CD4-positive, alpha-beta T cell treated with Interleukin-15 for 1 hour (primary cell): ENCODE results near the gene RNASE11.
"Not testable (repeated sequence)": the region's sequence is repeated elsewhere in the genome, so short reads cannot be mapped to it uniquely, and the experiment has no call there.

Source experiments
- DNase-seq: peaks from one replicate; pipeline ENCODE4 v3.0.0-alpha.2; 2020

The RNASE11 gene

DNA sequence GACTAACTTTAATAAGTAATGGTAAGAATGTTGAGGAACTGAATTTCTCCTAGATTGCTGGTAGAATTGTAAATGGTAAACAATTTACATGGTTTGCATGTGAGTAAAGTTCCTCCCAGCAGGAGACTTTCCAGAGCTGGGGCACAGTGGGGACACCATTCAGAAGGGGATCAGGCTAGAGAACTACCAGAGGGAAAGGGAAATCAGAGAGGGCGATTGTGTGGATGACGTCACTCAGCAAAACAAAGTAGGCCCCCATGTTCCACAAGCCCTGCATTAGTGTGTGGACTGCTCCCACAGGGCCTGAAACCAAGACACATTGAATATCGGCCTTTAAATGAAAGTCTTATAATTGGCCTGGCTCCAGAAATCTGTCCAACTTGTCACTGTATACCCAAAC, 9.5 kb downstream of the RNASE11 start:
- DNase-seq, result no peak

DNA sequence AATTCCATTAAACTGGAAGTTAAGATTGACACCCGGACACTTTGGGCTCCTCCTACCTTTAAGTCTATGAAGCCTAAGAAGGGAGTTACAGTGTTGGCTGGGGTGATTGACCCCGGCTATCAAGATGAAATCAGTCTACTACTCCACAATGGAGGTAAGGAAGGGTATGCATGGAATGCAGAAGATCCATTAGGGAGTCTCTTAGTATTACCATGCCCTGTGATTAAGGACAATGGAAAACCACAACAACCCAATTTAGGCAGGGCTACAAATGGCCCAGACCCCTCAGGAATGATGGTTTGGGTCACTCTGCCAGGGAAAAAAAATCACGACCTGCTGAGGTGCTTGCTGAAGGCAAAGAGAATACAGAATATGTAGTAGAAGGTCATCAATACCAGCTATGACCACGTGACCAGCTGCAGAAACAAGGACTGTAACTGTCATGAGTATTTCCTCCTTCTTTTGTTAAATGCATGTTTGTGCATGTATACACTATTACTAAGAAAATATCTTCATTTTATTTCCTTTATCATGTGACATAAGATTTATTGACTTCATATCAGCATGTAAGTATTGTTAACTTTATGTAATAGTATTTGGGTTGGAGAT, 15.3 kb downstream of the RNASE11 start:
- not testable (repeated sequence) for DNase-seq

DNA sequence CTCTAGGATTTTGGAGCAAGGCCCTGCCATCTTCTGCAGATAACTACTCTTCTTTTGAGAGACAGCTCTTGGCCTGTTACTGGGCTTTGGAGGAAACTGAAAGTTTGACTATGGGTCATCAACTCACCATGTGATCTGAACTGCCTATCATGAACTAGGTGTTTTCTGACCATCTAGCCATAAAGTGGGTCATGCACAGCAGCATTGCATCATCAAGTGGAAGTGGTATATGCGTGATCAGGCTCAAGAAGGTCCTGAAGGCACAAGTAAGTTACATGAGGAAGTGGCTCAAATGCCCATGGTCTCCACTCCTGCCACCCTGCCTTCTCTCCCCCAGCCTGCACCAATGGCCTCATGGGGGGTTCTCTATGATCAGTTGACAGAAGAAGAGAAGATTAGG, 17.1 kb downstream of the RNASE11 start:
- DNase-seq, result not testable (repeated sequence)

DNA sequence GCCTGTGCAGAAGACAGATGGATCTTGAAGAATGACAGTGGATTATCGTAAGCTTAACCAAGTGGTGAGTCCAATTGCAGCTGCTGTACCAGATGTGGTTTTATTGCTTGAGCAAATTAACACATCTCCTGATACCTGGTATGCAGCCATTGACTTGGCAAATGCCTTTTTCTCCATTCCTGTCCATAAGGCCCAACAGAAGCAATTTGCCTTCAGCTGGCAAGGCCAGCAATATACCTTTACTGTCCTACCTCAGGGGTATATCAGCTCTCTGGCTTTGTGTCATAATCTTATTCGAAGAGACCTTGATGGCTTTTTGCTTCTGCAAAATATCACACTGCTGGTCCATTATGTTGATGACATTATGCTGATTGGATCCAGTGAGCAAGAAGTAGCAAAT, 17.9 kb downstream of the RNASE11 start:
- DNase-seq, result not testable (repeated sequence)

DNA sequence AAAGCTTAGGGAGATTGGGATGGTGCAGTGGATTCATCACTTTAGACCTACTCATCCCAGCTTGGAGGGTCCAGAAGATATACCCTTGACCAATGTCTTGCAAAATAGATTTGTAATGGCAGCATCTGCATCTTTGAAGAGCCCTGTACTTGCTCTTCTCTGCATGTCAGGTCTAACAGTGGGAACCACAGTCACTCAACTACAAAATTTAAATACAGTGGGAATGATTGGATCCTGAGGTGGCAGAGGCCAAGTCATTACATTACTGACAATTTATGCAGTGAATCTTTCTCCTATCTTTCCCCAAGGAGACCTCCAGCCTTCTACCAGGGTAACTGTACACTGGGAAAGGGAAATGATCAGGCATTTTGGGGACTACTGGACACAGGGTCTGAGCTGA, 18.7 kb downstream of the RNASE11 start:
- no peak for DNase-seq

DNA sequence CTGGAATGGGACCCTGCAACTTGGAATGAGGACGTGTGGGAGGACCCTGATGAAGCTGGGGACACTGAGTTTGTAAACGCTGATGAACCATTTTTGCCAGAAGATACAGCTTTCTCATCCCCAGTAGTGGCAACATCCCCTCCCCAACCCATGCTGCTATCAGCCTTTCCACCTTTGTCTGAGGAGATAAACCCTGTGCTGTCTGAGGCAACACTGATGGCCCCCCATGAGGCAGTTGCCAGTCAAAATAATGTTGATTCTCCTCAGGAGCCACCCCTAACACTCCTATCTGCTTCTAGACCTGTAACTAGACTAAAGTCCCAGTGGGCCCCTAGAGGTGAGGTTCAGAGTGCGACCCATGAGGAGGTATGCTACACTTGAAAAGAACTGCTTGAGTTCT, 19.4 kb downstream of the RNASE11 start:
- DNase-seq, result no peak

DNA sequence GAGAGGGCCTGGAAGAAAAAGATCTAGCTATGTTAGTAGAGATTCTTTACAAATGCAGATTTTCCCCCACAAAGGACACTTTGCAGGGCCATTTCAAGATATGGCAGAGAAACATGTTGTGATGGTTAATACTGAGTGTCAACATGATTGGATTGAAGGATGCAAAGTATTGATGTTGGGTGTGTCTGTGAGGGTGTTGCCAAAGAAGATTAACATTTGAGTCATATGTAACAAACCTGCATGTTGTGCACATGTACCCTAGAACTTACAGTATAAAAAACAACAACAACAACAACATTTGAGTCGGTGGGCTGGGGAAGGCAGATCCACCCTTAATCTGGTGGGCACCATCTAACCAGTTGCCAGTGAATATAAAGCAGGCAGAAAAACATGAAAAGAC, 20.6 kb downstream of the RNASE11 start:
- not testable (repeated sequence) for DNase-seq

DNA sequence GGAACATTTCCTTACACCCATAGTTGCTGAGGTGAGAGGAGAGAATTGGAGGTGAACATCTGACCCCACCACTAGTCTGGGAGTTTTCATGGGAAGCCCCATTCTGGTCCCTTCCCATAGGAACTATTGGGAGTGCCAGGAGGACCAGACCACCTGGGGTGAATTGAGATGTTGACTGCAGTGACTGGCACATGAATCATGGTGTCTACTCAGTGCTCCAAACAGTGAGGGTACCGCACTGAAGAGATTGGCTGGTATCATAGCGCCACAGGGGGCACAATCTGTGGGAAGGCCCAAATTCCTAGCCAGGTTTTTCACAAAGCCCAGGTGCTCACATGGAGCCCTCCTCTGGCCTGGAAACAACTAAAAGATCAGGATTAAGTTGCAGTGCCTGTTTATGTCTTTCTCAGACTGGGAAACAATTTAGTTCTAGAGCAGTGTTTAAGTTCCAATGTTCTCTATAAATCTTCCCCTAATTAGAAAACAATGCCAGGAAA, 23.3 kb downstream of the RNASE11 start:
- DNase-seq, result no peak

DNA sequence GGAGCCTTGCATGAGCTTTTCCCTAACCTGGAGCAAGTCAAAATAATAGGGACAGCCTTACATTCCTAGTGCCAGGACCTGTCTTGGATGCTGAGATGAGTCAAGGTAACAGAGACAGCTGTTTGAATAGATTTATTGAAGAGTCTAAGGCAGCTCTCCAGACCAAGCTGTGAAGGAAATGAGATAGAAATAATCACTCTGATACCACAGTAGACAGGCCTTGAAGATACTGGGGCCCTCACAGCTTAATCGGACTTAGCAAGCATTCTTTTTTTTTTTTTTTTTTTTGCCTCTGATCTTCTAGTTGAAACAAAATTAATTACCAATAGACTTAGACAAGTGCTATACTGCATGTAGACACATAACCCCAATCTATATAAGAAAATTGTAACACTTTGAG, 23.8 kb downstream of the RNASE11 start:
- no peak for DNase-seq

DNA sequence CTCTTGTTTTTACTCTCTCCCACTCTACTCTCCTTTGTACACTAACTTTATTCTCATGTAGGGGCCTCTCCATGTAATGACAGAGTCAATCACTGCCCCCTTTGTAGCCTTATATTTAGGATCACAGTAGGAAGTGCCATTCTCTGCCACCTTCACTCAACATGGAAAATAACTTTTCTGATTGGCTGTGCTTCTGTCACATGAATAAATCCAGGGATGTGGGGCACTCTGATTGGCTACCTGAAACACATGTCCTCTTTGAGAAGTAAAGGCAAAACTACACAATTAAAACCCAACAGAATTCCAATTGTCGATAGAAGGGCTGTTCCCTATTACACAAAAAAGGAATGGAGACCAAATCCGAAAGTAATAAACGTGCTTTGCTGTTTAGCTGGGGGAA, 26.8 kb downstream of the RNASE11 start, which contains the start of gene RNASE9:
Gene RNASE9, minus strand, starts transcription at position 87 of the 400 bp plus-strand sequence.
- no peak for DNase-seq

DNA sequence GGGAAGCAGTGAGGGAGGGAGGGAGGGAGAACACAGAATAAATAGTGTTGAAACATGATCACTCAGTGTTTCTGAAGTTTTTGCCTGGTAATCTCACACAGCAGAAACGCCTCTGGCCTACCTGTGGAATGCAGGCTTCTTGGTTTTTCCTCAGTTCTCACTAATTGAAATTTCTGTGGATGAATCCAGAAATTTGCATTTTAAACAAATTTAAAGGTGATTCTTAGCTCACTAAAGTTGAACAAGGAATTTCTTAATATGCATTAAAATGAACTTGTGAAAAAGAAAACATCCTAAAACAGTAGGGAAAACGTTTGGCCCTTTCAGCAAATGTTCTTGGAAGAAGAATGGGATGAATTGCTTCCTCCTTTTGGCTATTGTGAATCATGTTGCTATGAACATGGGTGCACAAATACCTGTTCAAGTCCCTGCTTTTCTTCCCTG, 28.3 kb downstream of the RNASE11 start:
- DNase-seq, result no peak

DNA sequence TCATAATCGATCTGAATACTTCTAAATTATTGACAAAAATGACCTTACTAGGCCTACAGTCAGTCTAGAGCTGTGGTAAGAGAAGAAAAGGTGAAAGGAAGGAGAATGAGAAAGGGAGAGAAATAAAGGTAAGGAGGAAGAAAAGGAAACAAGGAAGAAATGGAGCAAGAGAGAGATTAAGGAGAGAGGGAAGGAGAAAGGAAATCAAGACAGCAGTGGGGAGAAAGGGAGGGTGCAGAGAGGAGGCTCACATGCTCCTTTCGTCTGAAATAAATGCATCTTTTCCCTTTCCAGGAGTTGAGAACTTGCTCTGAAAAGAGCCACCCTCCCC, 30.6 kb downstream of the RNASE11 start:
- no peak for DNase-seq

DNA sequence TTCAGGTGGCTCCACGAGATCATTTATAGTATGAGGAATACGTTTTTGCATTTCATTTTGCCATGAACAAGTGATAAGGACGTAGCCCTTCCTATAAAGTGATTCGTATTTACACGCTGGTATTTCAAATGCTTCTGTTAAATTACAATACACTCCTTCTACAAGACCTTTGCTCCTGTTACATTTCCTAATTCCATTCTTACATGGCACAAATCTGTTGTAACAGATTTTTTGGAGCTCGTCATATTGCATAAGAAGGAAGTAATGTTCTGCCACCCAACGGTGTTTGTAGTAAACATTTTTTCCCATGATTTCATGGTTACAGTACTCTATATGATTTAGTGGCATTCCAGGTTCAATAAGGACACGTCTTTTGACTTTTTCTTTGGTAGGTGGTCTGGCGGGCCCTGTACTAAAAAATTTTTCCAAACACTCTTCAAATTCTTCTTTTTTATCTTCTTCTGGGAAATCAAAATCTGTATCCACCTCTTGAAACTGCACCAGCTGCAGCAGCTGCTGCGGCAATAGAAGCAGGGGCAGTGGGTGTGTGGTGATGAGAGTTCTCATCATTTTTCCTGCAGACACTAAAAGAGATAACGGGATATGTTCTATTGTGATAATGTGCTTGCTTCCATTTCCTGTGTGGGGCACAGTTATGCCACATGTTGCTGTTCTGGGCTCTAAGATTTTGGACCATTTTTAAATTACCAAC, 31.1 kb downstream of the RNASE11 start:
- DNase-seq, result no peak

DNA sequence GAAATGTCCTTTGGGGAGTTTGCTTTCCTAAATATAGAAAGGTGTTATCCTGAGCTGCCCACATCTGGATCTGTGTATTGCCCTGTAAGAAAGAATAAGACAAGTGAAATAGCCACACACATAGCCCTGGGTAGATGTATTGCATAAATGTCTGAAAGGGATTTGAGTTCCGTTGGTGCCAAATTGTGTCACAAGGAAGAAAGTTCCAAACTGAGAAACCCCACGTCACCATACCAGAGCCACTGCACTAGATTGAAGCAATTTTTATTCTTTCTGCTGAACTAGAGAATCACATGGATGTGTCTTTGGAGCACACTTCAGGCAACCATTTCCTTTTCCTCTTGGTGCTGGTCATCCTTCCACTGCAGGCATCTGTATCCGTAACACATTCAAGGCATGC, 32.0 kb downstream of the RNASE11 start:
- DNase-seq, result no peak

DNA sequence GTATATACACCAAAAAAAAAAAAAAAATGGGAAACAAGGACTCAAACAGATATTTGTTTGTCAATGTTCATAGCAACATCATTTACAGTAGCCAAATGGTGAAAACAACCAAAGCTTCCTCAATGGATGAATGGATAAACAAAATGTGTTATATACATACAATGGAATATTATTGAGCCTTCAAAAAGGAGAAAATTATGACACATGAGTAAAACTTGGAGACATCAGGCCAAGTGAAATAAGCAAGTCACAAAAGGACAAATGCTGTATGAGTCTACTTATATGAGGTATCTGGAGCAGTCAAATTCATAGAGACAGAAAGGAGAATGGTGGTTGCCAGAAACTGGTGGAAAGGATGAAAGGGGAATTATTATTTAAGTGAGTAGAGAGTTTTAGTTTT, 34.8 kb downstream of the RNASE11 start:
- no peak for DNase-seq

DNA sequence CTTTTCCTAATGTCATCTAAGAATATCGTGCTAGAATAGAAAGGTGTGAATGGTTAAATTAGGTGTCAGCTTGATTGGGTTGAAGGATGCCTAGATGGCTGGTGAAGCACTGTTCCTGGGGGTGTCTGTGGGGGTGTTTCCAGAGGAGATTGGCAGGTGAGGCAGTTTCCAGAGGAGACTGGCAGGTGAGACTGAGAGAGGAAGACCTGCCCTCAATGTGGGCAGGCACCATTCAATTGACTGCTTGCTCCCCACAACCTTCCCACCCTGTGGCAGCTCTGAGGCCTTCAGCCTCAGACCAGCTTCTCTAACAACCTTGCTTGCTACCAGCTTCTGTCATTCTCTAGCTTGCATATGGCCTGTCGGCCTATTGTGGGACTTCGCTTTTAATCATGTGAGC, 36.2 kb downstream of the RNASE11 start:
- DNase-seq, result no peak

DNA sequence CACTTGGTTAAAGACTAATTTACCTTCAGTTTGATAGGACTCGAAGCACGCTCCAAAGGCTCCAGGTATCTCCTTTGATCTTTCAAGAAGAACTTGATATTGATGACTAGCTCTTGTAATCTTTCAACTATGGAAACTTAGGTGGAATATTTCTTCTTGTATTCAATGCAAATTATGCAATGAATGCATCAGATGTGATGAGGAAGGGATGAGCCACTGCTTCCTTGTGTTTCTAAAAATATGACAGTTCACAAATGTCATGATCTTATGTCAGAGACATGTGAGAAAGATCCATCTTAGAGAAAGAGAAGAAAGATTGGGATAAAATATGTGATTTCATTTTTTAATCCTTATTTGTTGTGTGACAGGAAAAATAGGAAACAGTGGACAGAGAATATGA, 36.9 kb downstream of the RNASE11 start:
- no peak for DNase-seq

DNA sequence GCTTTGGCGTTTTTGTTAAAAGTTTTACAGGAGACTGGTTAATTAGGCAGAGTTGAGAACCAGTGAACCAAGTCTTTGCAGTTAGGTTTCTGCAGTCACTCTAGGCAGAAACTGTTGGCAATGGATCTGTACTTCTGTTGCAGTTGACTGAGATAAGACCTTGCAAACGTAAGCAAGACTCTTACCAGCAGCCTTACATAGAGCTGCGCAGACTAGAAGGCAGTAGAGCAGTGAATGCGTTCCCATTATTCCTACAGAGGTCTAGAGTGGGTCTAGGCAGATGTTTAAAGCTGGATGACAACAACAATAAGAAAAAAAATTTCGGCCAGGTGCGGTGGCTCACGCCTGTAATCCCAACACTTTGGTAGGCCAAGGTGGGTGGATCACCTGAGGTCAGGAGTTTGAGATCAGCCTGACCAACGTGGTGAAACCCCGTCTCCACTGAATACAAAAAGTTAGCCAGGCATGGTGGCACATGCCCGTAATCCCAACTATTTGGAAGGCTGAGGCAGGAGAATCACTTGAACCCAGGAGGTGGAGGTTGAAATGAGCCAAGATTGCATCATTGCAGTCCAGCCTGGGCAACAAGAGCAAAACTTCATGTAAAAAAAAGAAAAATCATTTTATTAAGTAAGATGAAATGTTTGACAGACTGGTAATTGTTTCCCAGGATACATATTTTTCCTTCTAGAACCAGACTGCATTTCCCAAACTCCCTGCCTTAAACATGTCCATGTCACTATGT, 39.2 kb downstream of the RNASE11 start:
- no peak for DNase-seq

DNA sequence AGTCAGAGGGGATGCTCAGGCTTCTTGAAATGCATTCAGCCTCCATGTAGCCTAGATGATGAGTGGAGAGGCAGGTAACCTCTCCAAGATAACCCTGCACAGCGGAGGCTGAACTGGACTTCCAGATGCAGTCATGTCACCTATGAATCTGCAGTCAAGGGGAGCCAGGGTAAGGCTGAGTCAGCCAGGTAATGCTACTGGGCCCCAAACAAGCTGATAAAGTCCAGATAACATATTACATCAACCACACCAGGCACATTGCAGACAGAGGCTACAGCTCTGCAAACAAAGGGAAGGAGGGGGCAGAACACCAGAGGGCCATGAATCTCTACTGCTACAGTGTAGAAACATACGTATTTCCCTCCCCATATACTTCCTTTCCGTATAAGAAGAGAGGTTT, 40.9 kb downstream of the RNASE11 start:
- DNase-seq, result no peak

DNA sequence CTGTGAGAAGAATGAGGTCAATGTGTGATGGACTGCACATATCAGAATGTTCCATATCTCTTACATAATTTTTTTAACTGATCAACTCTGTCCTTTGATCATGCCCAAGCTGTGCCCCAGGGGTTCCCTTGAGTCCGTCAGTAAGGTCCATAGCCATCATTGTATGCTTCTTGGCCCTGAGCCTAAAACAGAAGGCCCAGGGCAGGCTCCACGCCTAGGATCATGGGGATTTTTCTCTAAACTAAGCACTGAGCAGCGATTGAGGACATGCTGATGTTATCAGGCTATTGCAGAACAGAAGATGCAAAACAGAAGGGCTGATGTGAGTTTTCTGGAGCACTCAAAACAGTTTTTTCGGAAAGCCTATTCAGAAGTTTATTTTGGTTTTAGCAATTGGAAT, 47.9 kb downstream of the RNASE11 start:
- no peak for DNase-seq
